H1 (cell line): ENCODE data around the gene PRKAR2B. TPM values are rescaled to one million over a fixed set of nuclear protein-coding genes. Genes with fewer than 3 reads are reported as not detected.

Experiments used
- CTCF ChIA-PET: fragments of 300-600 bp; sonication (Branson Sonifier 250); formaldehyde crosslinking; loops from one replicate; lab custom pipeline; 2021; ENCODE audit not compliant: partially characterized antibody; lab: Charles Lee
- POLR2A ChIA-PET: fragments of 300-600 bp; sonication (Branson Sonifier 250); formaldehyde crosslinking; loops from one replicate; lab custom pipeline; 2021; ENCODE audit warnings: inconsistent platforms; ENCODE audit not compliant: partially characterized antibody; lab: Charles Lee
- DNase-seq, 2 experiments: peaks; one replicate each; pipeline versions ENCODE4 v3.0.0 to v3.0.0-alpha.2; 2010 to 2022; ENCODE audit warnings: low spot score in 2 of 2, low read depth in 1 of 2, mixed read lengths in 1 of 2
- FAIRE-seq: peaks from 2 replicates; lab custom pipeline; 2011; peaks lifted over from hg19 to GRCh38; lab: Jason Lieb, UNC
- H2AFZ ChIP-seq: 2 replicates; pipeline ENCODE4 v1.8.1; 2012; ENCODE audit warnings: low read length, inconsistent platforms
- H2AK5ac ChIP-seq: 2 replicates; pipeline ENCODE4 v1.6.1; 2013; ENCODE audit warnings: low read depth, low read length
- H2BK120ac ChIP-seq: replicated peaks from 2 replicates; pipeline ENCODE3; 2013; ENCODE audit warnings: low read depth, low read length, inconsistent platforms
- H2BK12ac ChIP-seq: 2 replicates; pipeline ENCODE4 v1.6.1; 2013; ENCODE audit warnings: low read depth, low read length
- H2BK15ac ChIP-seq: 2 replicates; pipeline ENCODE4 v1.6.1; 2013; ENCODE audit warnings: low read length
- H2BK20ac ChIP-seq: 2 replicates; pipeline ENCODE4 v1.6.1; 2013; ENCODE audit warnings: low read length
- H2BK5ac ChIP-seq: 2 replicates; pipeline ENCODE4 v1.6.1; 2013; ENCODE audit warnings: low read depth, low read length
- H3K14ac ChIP-seq: 2 replicates; pipeline ENCODE4 v1.6.1; 2013; ENCODE audit warnings: inconsistent platforms; ENCODE audit not compliant: insufficient read length
- H3K18ac ChIP-seq: 2 replicates; pipeline ENCODE4 v1.6.1; 2013; ENCODE audit warnings: low read length; ENCODE audit errors: extremely low read depth
- H3K23ac ChIP-seq: 2 replicates; pipeline ENCODE4 v1.6.1; 2013; ENCODE audit warnings: inconsistent platforms; ENCODE audit not compliant: insufficient read length
- H3K23me2 ChIP-seq: 2 replicates; pipeline ENCODE4 v1.6.1; 2013; ENCODE audit warnings: low read depth, low read length
- H3K27ac ChIP-seq: 2 replicates; pipeline ENCODE4 v1.6.1; 2011; ENCODE audit warnings: low read depth, low read length, inconsistent platforms
- H3K27me3 ChIP-seq, 4 experiments: replicated peaks in 1 of 4; 1 replicate in 1 of 4; 2 replicates in 3 of 4; pipeline versions ENCODE4 v1.6.1 to v1.8.1; 2011 to 2013; ENCODE audit warnings: low read length in 3 of 4, mild to moderate bottlenecking in 3 of 4, inconsistent platforms in 2 of 4, mixed read lengths in 2 of 4, moderate library complexity in 1 of 4; ENCODE audit not compliant: control insufficient read depth in 3 of 4, insufficient read depth in 3 of 4; ENCODE audit errors: extremely low read depth in 1 of 4
- H3K36me3 ChIP-seq, 4 experiments: 2 replicates each; pipeline versions ENCODE4 v1.6.1 to v1.8.1; 2011 to 2013; ENCODE audit warnings: mild to moderate bottlenecking in 4 of 4, low read length in 3 of 4, moderate library complexity in 2 of 4, control low read depth in 1 of 4, inconsistent platforms in 1 of 4; ENCODE audit not compliant: insufficient read depth in 4 of 4, control insufficient read depth in 2 of 4
- H3K4ac ChIP-seq: replicated peaks from 2 replicates; pipeline ENCODE3; 2013; ENCODE audit warnings: low read length, low read depth, mixed read lengths, inconsistent platforms; ENCODE audit not compliant: insufficient read length
- H3K4me1 ChIP-seq, 4 experiments: replicated peaks in 1 of 4; 1 replicate in 1 of 4; 2 replicates in 3 of 4; pipeline versions ENCODE4 v1.6.1 to v1.8.1; 2011 to 2013; ENCODE audit warnings: low read length in 3 of 4, inconsistent platforms in 2 of 4, mixed read lengths in 1 of 4; ENCODE audit not compliant: insufficient read depth in 4 of 4, control insufficient read depth in 3 of 4
- H3K4me2 ChIP-seq, 2 experiments: 2 replicates each; pipeline versions ENCODE4 v1.6.1 to v1.8.1; 2011 to 2013; ENCODE audit warnings: low read depth in 2 of 2, low read length in 2 of 2, control low read depth in 1 of 2, inconsistent platforms in 1 of 2, mild to moderate bottlenecking in 1 of 2; ENCODE audit not compliant: insufficient read depth in 1 of 2
- H3K4me3 ChIP-seq, 4 experiments: fragments of 200-600, 300-600 bp in 1 of 4; sonication (generic), shearing (Covaris generic), sonication (Bioruptor Twin) in 1 of 4; 2 replicates each; pipeline versions ENCODE4 v1.5.1 to v1.8.1; 2011 to 2016; ENCODE audit warnings: low read length in 4 of 4, low read depth in 3 of 4, control low read depth in 2 of 4, inconsistent platforms in 2 of 4, mild to moderate bottlenecking in 2 of 4, mixed read lengths in 1 of 4, moderate library complexity in 1 of 4; ENCODE audit not compliant: insufficient read depth in 2 of 4; ENCODE audit errors: extremely low read depth in 1 of 4
- H3K56ac ChIP-seq: replicated peaks from 2 replicates; pipeline ENCODE3; 2013; ENCODE audit warnings: low read depth, mild to moderate bottlenecking, mixed read lengths, low read length, inconsistent platforms; ENCODE audit not compliant: insufficient read length
- H3K79me1 ChIP-seq: 2 replicates; pipeline ENCODE4 v1.6.1; 2013; ENCODE audit warnings: low read depth, low read length, control low read depth
- H3K79me2 ChIP-seq, 2 experiments: 2 replicates each; pipeline versions ENCODE4 v1.6.1 to v1.8.1; 2012 to 2013; ENCODE audit warnings: low read length in 2 of 2, mild to moderate bottlenecking in 2 of 2, inconsistent platforms in 1 of 2; ENCODE audit not compliant: insufficient read depth in 2 of 2, control insufficient read depth in 1 of 2
- H3K9ac ChIP-seq, 4 experiments: replicated peaks in 1 of 4; 1 replicate in 1 of 4; 2 replicates in 3 of 4; pipeline versions ENCODE4 v1.6.1 to v1.8.1; 2011 to 2013; ENCODE audit warnings: low read depth in 3 of 4, low read length in 3 of 4, control low read depth in 2 of 4, mild to moderate bottlenecking in 2 of 4, moderate library complexity in 2 of 4, inconsistent platforms in 1 of 4; ENCODE audit errors: extremely low read depth in 1 of 4
- H3K9me3 ChIP-seq, 2 experiments: 2 replicates each; pipeline versions ENCODE4 v1.6.1 to v1.8.1; 2012 to 2013; ENCODE audit warnings: mild to moderate bottlenecking in 2 of 2, moderate library complexity in 2 of 2, control low read depth in 1 of 2, inconsistent platforms in 1 of 2, low read depth in 1 of 2, low read length in 1 of 2, mixed read lengths in 1 of 2; ENCODE audit not compliant: insufficient read depth in 2 of 2
- H4K20me1 ChIP-seq, 2 experiments: replicated peaks in 1 of 2; 2 replicates each; pipeline versions ENCODE3 to v1.8.1; 2011 to 2013; ENCODE audit warnings: inconsistent platforms in 2 of 2, low read length in 2 of 2, mild to moderate bottlenecking in 1 of 2; ENCODE audit not compliant: insufficient read depth in 2 of 2, control insufficient read depth in 1 of 2
- H4K5ac ChIP-seq: 2 replicates; pipeline ENCODE4 v1.6.1; 2013; ENCODE audit warnings: low read length, low read depth, mixed read lengths, inconsistent platforms; ENCODE audit not compliant: insufficient read length
- H4K8ac ChIP-seq: 2 replicates; pipeline ENCODE4 v1.8.0; 2013; ENCODE audit warnings: mild to moderate bottlenecking, moderate library complexity, low read length, inconsistent platforms; ENCODE audit not compliant: insufficient read depth; ENCODE audit errors: extremely low read depth
- H4K91ac ChIP-seq: replicated peaks from 2 replicates; pipeline ENCODE3; 2013; ENCODE audit warnings: low read length, mixed read lengths, inconsistent platforms; ENCODE audit not compliant: insufficient read length
- ATF2 ChIP-seq: IDR thresholded peaks from 2 replicates; pipeline ENCODE4 v1.6.1; 2012; ENCODE audit warnings: low read length, inconsistent platforms
- BACH1 ChIP-seq: IDR thresholded peaks from 2 replicates; pipeline ENCODE4 v1.6.1; 2012; ENCODE audit warnings: low read length, improper control_type of control experiment
- BRCA1 ChIP-seq: IDR thresholded peaks from 2 replicates; pipeline ENCODE4 v1.6.1; 2012; ENCODE audit warnings: low read depth, low read length, improper control_type of control experiment
- CREB1 ChIP-seq: IDR thresholded peaks from 2 replicates; pipeline ENCODE4 v1.6.1; 2012; ENCODE audit warnings: inconsistent platforms
- E2F6 ChIP-seq: IDR thresholded peaks from 2 replicates; pipeline ENCODE4 v1.6.1; 2012; ENCODE audit warnings: inconsistent platforms
- EGR1 ChIP-seq: IDR thresholded peaks from 2 replicates; pipeline ENCODE4 v1.6.1; 2011; ENCODE audit warnings: low read depth, low read length, borderline replicate concordance
- KDM4A ChIP-seq: IDR thresholded peaks from one replicate; pipeline ENCODE4 v1.7.1; 2012; ENCODE audit warnings: low read depth, mild to moderate bottlenecking, moderate library complexity, low read length, inconsistent platforms; ENCODE audit not compliant: severe bottlenecking
- PHF8 ChIP-seq: fragments of 200-600 bp; sonication (generic); conservative IDR thresholded peaks from 2 replicates; pipeline ENCODE4 v1.7.1; 2012; ENCODE audit warnings: low read depth, mild to moderate bottlenecking, inconsistent platforms, low read length, moderate library complexity
- SIX5 ChIP-seq: IDR thresholded peaks from 2 replicates; pipeline ENCODE4 v1.6.1; 2011; ENCODE audit warnings: mild to moderate bottlenecking, low read depth, low read length
- SP1 ChIP-seq: IDR thresholded peaks from 2 replicates; pipeline ENCODE4 v1.6.1; 2011; ENCODE audit warnings: low read depth, low read length
- ZNF274 ChIP-seq: IDR thresholded peaks from 2 replicates; pipeline ENCODE4 v1.7.0; 2012; ENCODE audit warnings: low read length, borderline replicate concordance; ENCODE audit errors: extremely low read depth
- WGBS, 2 experiments: shearing (Covaris generic) in 1 of 2; methylation state at CpG; one replicate each; pipeline versions ENCODE4 v1.1.6 to v1.1.7; 2013 to 2015; ENCODE audit warnings: low lambda C conversion rate in 2 of 2, mixed read lengths in 2 of 2, inconsistent platforms in 1 of 2, low coverage in 1 of 2, missing lambda C conversion rate in 1 of 2; ENCODE audit not compliant: insufficient replicate concordance in 2 of 2, insufficient coverage in 1 of 2, insufficient read length in 1 of 2; ENCODE audit errors: extremely low coverage in 1 of 2, missing lambda C conversion rate in 1 of 2; 5-methylcytosine and 5-hydroxymethylcytosine counted together
- polyA plus RNA-seq, 7 experiments: library from polyadenylated mRNA; depleted of rRNA in 3 of 7; stranded (reverse) in 5 of 7; unstranded in 2 of 7; fragments of >200 nt in 5 of 7; fragments of 200-250 nt in 2 of 7; gene quantifications; 1 replicate in 5 of 7; 2 replicates in 1 of 7; 4 replicates in 1 of 7; pipeline versions ENCODE4 v1.2.1 to v1.2.3, GENCODE V29; 2011 to 2013; ENCODE audit warnings: missing spikeins in 2 of 7, mixed read lengths in 2 of 7
- total RNA-seq: library from RNA; stranded (reverse); fragmentation: NEBNext Ultra II Directional; extraction: Animal tissue kit (Norgen Biotek cat#: 25700); gene quantifications from 2 replicates; pipeline ENCODE4 v1.2.1, GENCODE V29; 2021

Gene PRKAR2B
- total and polyA plus RNA-seq, 2 of the 8 experiments (the other 6 are each of a cell fraction or from before 2014, with no cell fraction given): 10.4 to 37.0 TPM

DNA sequence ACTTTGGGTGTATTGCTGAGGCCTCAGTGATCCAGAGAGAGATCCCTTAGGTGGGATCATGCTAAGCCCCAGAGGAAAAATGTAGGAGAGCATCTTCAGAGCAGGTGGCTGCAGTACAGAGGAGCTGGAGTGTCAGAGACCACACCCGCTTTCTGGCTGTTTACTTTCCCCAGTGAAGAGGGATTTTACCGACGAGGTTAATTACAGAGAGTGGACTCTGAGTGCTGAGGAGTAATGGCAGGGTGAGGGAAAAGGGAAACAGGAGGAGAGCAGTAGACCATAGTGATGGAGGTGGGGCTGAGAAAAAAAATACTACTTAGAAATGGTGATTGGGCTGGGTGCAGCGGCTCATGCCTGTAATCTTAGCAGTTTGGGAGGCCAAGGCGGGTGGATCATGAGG is 81.0 kb downstream of the PRKAR2B start:
- no peak overlapping the region for H2BK5ac ChIP-seq
- ChIA-PET CTCF (no interaction called here), POLR2A (no interaction called here)
- whole genome bisulfite sequencing, 2 experiments: 93% methylated on average over 5 of the region's 5 CpGs; no CpG with 5 or more reads in 1 of the 2 experiments
- no peak overlapping the region for H3K4me2 ChIP-seq
- H3K4ac ChIP-seq: no peak overlapping the region
- no peak overlapping the region for H3K23ac ChIP-seq
- FAIRE-seq (no peak), DNase-seq (no peak)
- H3K4me3 ChIP-seq: no peak overlapping the region
- H2BK20ac ChIP-seq: no peak overlapping the region
- no peak overlapping the region for H4K91ac ChIP-seq
- no peaks in the 10 kb centered on the region for H3K23me2 ChIP-seq
- H3K79me2 ChIP-seq: no peaks in the 10 kb centered on the region
- H3K18ac ChIP-seq: no peak overlapping the region
- H2BK15ac ChIP-seq: no peak overlapping the region
- no peak overlapping the region for H3K27ac ChIP-seq
- no peak overlapping the region for H3K56ac ChIP-seq
- H2AK5ac ChIP-seq: no peak overlapping the region
- H3K4me1 ChIP-seq: peaks cover 0 to 9% (median 1%) of the 10 kb centered on the region in 4 experiments; a peak in 2 of 7 replicates
- no peak overlapping the region; a peak in 1 of 7 replicates for H3K9ac ChIP-seq
- no peaks in the 10 kb centered on the region for H3K9me3 ChIP-seq
- H2BK12ac ChIP-seq: no peak overlapping the region
- no peaks in the 10 kb centered on the region for H3K27me3 ChIP-seq
- H3K14ac ChIP-seq: no peak overlapping the region
- no peaks in the 10 kb centered on the region for H3K79me1 ChIP-seq
- TF ChIP-seq SIX5 (no peak), EGR1 (no peak), E2F6 (no peak), KDM4A (no peak), BRCA1 (no peak), BACH1 (no peak), ZNF274 (no peak), ATF2 (no peak), PHF8 (no peak), SP1 (no peak), CREB1 (no peak)
- H2BK120ac ChIP-seq: no peak overlapping the region
- no peak overlapping the region for H4K5ac ChIP-seq
- H4K20me1 ChIP-seq: no peaks in the 10 kb centered on the region
- H2AFZ ChIP-seq: no peak overlapping the region
- H3K36me3 ChIP-seq: no peaks in the 10 kb centered on the region; a peak in 1 of 8 replicates
- no peak overlapping the region for H4K8ac ChIP-seq
